ENCODE measurements around the gene RPP14.

Gene RPP14

GRCh38 chr3:58332575-58333188, 26.6 kb downstream of the RPP14 start, which contains the start of gene PXK (continued):
- TF ChIP-seq ZFHX2 (tag by site-specific recombination; conservative IDR thresholded peaks at IDR 0.05) (no peak; the same call in 1 of the 2 replicates), REPIN1 (tag by site-specific recombination; IDR thresholded peaks at IDR 0.05; ENCODE audit: low read depth) (no peak), ZXDB (tag by site-specific recombination; IDR thresholded peaks at IDR 0.05) (no peak), SALL2 (tag by site-specific recombination; IDR thresholded peaks at IDR 0.05; ENCODE audit: borderline replicate concordance) (no peak), ZNF677 (tag by site-specific recombination; IDR thresholded peaks at IDR 0.05) (peak; percentile 59; the same call in 1 of the 2 replicates), ZNF18 (tag by site-specific recombination; IDR thresholded peaks at IDR 0.05) (no peak), ZBTB49 (tag by site-specific recombination; IDR thresholded peaks at IDR 0.05; ENCODE audit: low read depth) (no peak), ZEB2 (tag by site-specific recombination; IDR thresholded peaks at IDR 0.05) (no peak), PRDM6 (tag by site-specific recombination; IDR thresholded peaks at IDR 0.05) (no peak), ZNF580 (tag by site-specific recombination; IDR thresholded peaks at IDR 0.05) (no peak), ZNF600 (tag by site-specific recombination; IDR thresholded peaks at IDR 0.05) (peak; percentile 81), IKZF3 (tag by site-specific recombination; IDR thresholded peaks at IDR 0.05) (peak; percentile 80), ZNF324 (tag by site-specific recombination; IDR thresholded peaks at IDR 0.05) (no peak), ZNF280D (tag by site-specific recombination; IDR thresholded peaks at IDR 0.05) (no peak), CTCF (tag by site-specific recombination; IDR thresholded peaks at IDR 0.05) (no peak), ZFP3 (tag by site-specific recombination; IDR thresholded peaks at IDR 0.05; ENCODE audit: low read depth) (no peak), SCRT1 (tag by site-specific recombination; IDR thresholded peaks at IDR 0.05; ENCODE audit: borderline replicate concordance) (no peak), ZIC2 (tag by site-specific recombination; IDR thresholded peaks at IDR 0.05) (no peak), ZNF19 (tag by site-specific recombination; IDR thresholded peaks at IDR 0.05; ENCODE audit: low read depth) (no peak), ZNF639 (tag by site-specific recombination; IDR thresholded peaks at IDR 0.05) (no peak), ZNF362 (tag by site-specific recombination; IDR thresholded peaks at IDR 0.05) (no peak), ZNF280C (tag by site-specific recombination; IDR thresholded peaks at IDR 0.05) (no peak), EGR2 (tag by site-specific recombination; IDR thresholded peaks at IDR 0.05; ENCODE audit: low read depth) (no peak)

Data from HEK293 (cell line).